Thymus (tissue), 11 donors: ENCODE results near the gene SLC38A3. TPM values are rescaled to one million over a fixed set of nuclear protein-coding genes. Genes with fewer than 3 reads are reported as not detected.
"Not testable (repeated sequence)": the region's sequence is repeated elsewhere in the genome, so short reads cannot be mapped to it uniquely, and the experiment has no call there.

Experiments
- DNase-seq, 9 donors: peaks; one replicate each; pipeline ENCODE4 v3.0.0-alpha.2; 2013; ENCODE audit warnings: low spot score in 9 of 9, low read depth in 6 of 9, missing footprints in 1 of 9
- H3K27ac ChIP-seq, 2 donors: one replicate each; pipeline ENCODE4 v1.5.1; 2013; ENCODE audit warnings: control low read depth in 1 of 2, low read depth in 1 of 2, low read length in 1 of 2, mild to moderate bottlenecking in 1 of 2, moderate library complexity in 1 of 2
- H3K27me3 ChIP-seq, 2 donors: one replicate each; pipeline ENCODE4 v1.5.1; 2013; ENCODE audit warnings: low read length in 1 of 2; ENCODE audit not compliant: control insufficient read depth in 2 of 2, insufficient read depth in 1 of 2
- H3K36me3 ChIP-seq, 2 donors: one replicate each; pipeline ENCODE4 v1.5.1; 2013; ENCODE audit warnings: low read length in 1 of 2, mild to moderate bottlenecking in 1 of 2, moderate library complexity in 1 of 2; ENCODE audit not compliant: control insufficient read depth in 2 of 2, insufficient read depth in 2 of 2
- H3K4me1 ChIP-seq, 2 donors: one replicate each; pipeline ENCODE4 v1.5.1; 2013; ENCODE audit warnings: low read length in 2 of 2; ENCODE audit not compliant: control insufficient read depth in 2 of 2, insufficient read depth in 2 of 2
- H3K4me3 ChIP-seq, 2 donors: one replicate each; pipeline ENCODE4 v1.5.1; 2013; ENCODE audit warnings: low read length in 2 of 2, control low read depth in 1 of 2, mild to moderate bottlenecking in 1 of 2
- H3K9me3 ChIP-seq, 2 donors: one replicate each; pipeline ENCODE4 v1.5.1; 2013; ENCODE audit warnings: low read length in 1 of 2, mild to moderate bottlenecking in 1 of 2; ENCODE audit not compliant: control insufficient read depth in 2 of 2, insufficient read depth in 1 of 2
- WGBS: extraction: QIAGEN DNeasy Blood & Tissue Kit; methylation state at CpG from one replicate; pipeline ENCODE4 v1.1.7; 2013; 5-methylcytosine and 5-hydroxymethylcytosine counted together
- polyA plus RNA-seq: library from polyadenylated mRNA; stranded (reverse); fragments of 200-250 nt; gene quantifications from one replicate; pipeline ENCODE4 v1.2.3, GENCODE V29; 2013
- total RNA-seq: library from RNA; stranded (reverse); fragments of 120-200 nt; gene quantifications from one replicate; pipeline ENCODE4 v1.2.4, GENCODE V29; 2013
- donor health status: healthy.

The SLC38A3 gene
- total and polyA plus RNA-seq, 2 donors = 0.05 to 0.18 TPM

DNA sequence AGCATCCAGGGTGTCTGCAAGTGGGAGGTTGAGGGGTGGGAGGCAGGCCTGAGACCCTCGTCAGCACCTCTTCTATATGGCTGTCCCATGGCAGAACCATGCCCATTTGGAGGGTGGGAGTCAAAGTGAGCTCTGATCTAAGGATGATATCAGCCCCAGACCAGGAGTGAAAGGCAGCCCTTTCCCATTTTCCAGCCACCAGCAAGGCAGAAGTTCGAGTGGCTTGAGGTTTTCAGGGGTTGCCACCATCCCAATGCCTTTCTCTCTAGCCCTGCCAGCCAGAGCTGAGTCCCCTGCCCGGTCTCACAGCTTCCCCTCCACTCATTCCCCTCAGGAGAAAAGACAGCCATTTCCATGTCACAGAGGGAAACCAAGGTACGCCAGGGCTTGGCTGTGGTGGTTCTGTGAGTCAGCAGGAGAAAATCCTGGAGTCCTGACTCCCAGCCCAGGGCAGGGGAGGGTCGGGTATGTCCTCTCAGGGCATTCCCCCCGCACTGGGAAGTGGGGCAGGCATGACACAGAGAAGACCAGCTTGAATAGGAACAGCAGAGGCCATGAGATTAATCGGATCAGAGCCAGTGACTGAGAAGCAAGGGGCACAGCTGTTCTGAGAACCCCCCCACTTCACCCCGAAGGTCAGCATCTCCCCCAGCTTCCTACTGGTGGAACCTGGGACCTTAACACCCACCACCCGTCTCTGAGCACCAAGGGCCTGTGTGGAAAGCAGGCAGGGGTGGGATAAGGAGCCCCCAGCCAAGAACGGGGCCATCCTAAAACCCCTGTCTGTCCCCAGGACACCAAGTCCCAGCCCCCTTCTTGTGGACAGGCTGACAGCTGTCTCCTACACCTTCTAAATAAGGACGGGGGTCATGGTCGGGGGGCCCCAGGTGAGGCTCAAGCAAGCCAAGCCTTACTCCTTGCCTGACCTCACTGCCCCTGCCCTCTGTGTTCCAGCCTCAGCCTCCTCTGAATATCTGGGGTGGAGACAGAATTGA, 965 bp upstream of the SLC38A3 start:
- peaks cover 44 to 74% of the 10 kb centered on the region in 2 donors for H3K27me3 ChIP-seq
- WGBS = 80% methylated on average over 12 of the region's 12 CpGs

GRCh38 chr3:50205413-50206276, 574 bp downstream of the SLC38A3 start:
- 1% methylated on average over 67 of the region's 67 CpGs for WGBS
- H3K4me3 ChIP-seq = peak overlapping the region in 1 of 2 donors; percentile 35
- H3K27ac ChIP-seq = no peak overlapping the region
- no peaks in the 10 kb centered on the region for H3K36me3 ChIP-seq
- peaks cover 8 to 16% of the 10 kb centered on the region in 2 donors for H3K4me1 ChIP-seq
- peaks cover 44 to 79% of the 10 kb centered on the region in 2 donors for H3K27me3 ChIP-seq
- H3K9me3 ChIP-seq = peaks cover 2 to 11% of the 10 kb centered on the region in 2 donors
- DNase-seq = peak in 2 of 9 donors; percentile 49 to 60

More for the DNA sequence above, 965 bp upstream of the SLC38A3 start:
- DNase-seq = no peak
- Histone ChIP-seq H3K36me3 (no peaks in the 10 kb centered on the region), H3K9me3 (peaks cover 2 to 11% of the 10 kb centered on the region in 2 donors), H3K27ac (no peak overlapping the region), H3K4me3 (no peak overlapping the region), H3K4me1 (peaks cover 8 to 16% of the 10 kb centered on the region in 2 donors)

- H3K4me3 ChIP-seq = no peak overlapping the region
- peaks cover 44 to 65% of the 10 kb centered on the region in 2 donors for H3K27me3 ChIP-seq
- no peaks in the 10 kb centered on the region for H3K36me3 ChIP-seq
- WGBS = 97% methylated on average over 17 of the region's 17 CpGs
- H3K4me1 ChIP-seq = peaks cover 8 to 16% of the 10 kb centered on the region in 2 donors
- DNase-seq = no peak
- no peak overlapping the region for H3K27ac ChIP-seq
- peaks cover 2 to 11% of the 10 kb centered on the region in 2 donors for H3K9me3 ChIP-seq
These were observed 2.4 kb downstream of the SLC38A3 start for GRCh38 chr3:50207359-50208042.

- no peak for DNase-seq
- Histone ChIP-seq H3K36me3 (no peaks in the 10 kb centered on the region), H3K4me3 (no peak overlapping the region), H3K27me3 (peaks cover 37 to 52% of the 10 kb centered on the region in 2 donors), H3K9me3 (peaks cover 2 to 11% of the 10 kb centered on the region in 2 donors), H3K4me1 (peaks cover 8 to 16% of the 10 kb centered on the region in 2 donors), H3K27ac (no peak overlapping the region)
- WGBS = 96% methylated on average over 14 of the region's 14 CpGs
These were observed 3.7 kb downstream of the SLC38A3 start for GRCh38 chr3:50208677-50209344.

DNA sequence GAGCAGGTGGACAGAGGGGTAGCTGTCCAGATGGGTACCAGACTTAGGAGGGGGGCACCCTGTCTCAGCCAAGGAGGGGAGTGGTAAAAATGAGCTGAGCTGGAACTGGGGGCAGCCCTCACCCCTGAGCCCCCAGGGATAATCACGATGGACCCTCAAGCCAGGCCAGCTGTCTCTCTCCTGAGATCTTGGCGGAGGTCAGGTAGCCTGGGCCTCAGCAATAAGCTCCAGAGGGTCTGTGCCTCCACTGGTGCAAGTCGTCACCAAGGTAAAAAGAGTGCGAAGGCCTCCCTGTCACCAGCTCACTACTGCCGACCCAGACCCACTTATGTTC, 5.1 kb downstream of the SLC38A3 start:
- Histone ChIP-seq H3K27ac (no peak overlapping the region), H3K4me1 (peaks cover 8 to 11% of the 10 kb centered on the region in 2 donors), H3K27me3 (peaks cover 24 to 39% of the 10 kb centered on the region in 2 donors), H3K9me3 (peaks cover 2 to 7% of the 10 kb centered on the region in 2 donors), H3K4me3 (no peak overlapping the region), H3K36me3 (no peaks in the 10 kb centered on the region)
- DNase-seq = no peak
- 96% methylated on average over 5 of the region's 5 CpGs for WGBS

DNA sequence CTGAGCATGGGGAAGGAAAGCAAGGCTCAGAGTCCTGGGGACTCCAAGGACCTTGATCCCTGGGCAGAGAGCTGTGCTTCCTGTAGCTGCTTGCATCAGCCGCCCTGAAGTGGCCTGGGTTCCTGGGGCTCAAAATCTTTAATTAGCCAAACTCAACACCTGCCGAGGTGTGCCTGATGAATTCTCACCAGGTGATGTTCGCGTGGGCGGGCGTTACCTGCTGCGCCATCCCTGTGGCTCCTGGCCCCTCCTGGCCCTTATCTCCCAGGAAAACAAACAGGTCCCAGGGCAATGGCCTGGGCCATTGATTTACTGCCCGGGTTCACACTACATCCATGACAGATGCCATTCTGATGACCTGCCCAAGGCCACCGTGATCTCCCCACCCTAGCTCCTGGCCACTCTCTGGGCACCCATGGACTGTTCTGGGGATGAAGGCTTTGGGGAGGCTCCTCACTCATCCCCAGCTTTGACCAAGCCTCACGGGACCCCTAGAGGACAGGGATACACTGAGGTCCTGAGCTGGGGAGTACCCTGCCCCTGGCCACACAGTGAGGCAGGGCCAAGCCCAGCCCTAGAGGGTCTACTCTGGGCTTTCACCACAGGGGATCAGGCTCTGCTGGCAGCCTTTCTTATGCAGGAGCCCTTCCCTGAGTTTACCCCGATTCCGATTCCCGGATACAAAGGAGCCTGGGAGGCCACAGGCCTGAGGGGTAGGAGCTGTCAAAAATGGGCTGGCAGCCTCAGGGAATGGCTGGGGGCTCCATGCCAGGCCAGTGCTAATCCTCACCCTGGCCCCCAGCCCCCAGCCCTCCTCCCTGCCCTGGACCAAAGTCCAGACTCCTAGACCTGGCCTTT, 5.7 kb downstream of the SLC38A3 start:
- WGBS = 95% methylated on average over 13 of the region's 13 CpGs
- no peak for DNase-seq
- H3K4me3 ChIP-seq = no peak overlapping the region

DNA sequence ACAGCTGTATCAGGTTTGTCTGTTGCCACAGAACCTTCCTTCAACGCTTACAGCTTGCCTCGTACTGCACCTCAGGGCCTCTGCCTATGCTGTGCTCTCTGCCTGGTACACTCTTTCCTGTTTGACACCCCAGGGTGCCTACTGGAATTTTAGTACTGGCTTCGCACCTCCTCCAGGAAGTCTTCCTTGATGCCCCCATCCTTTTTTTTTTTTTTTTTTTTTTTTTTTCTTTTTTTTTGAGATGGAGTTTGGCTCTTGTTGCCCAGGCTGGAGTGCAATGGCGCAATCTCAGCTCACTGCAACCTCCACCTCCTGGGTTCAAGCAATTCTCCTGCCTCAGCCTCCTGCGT, 6.3 kb downstream of the SLC38A3 start:
- H3K4me1 ChIP-seq, H3K9me3 ChIP-seq, H3K36me3 ChIP-seq, H3K4me3 ChIP-seq, H3K27ac ChIP-seq, DNase-seq: not testable (repeated sequence)
- 96% methylated on average over 5 of the region's 5 CpGs for WGBS
- H3K27me3 ChIP-seq = peaks cover 12 to 27% of the 10 kb centered on the region in 2 donors

More for the DNA sequence above, 5.7 kb downstream of the SLC38A3 start:
- no peak overlapping the region for H3K27ac ChIP-seq
- H3K4me1 ChIP-seq = peaks cover 2 to 5% of the 10 kb centered on the region in 2 donors
- no peaks in the 10 kb centered on the region for H3K36me3 ChIP-seq
- peaks cover under 1 to 2% of the 10 kb centered on the region in 2 donors for H3K9me3 ChIP-seq
- H3K27me3 ChIP-seq = peaks cover 18 to 33% of the 10 kb centered on the region in 2 donors

- WGBS = 88% methylated on average over 2 of the region's 2 CpGs
- H3K4me1 ChIP-seq = no peaks in the 10 kb centered on the region
- no peaks in the 10 kb centered on the region for H3K36me3 ChIP-seq
- H3K27ac ChIP-seq = no peak overlapping the region
- no peak overlapping the region for H3K4me3 ChIP-seq
- H3K9me3 ChIP-seq = no peaks in the 10 kb centered on the region
- no peak for DNase-seq
- H3K27me3 ChIP-seq = peaks cover 6 to 21% of the 10 kb centered on the region in 2 donors
These were observed 6.9 kb downstream of the SLC38A3 start for GRCh38 chr3:50211930-50212329.
